Measurements from ENCODE around the gene MAML1. TPM values are rescaled to one million over a fixed set of nuclear protein-coding genes. Genes with fewer than 3 reads are reported as not detected.
A peak's percentile ranks its signal among the peaks of the same experiment; 100 is the strongest.

MAML1 gene
- total and polyA plus RNA-seq, 5 donors, result 9.1 to 15.6 (median 13.8) TPM

GRCh38 chr5:179716286-179716685, 16.3 kb upstream of the MAML1 start:
- no peak for DNase-seq
- intact Hi-C loops (cut with DNase I), result no loop called here
- Histone ChIP-seq H3K27ac (ENCODE audit: low read length) (no peak overlapping the region), H3K9me3 (ENCODE audit: control insufficient read depth, low read length) (no peaks in the 10 kb centered on the region), H3K4me1 (ENCODE audit: control insufficient read depth, insufficient read depth, low read length) (no peaks in the 10 kb centered on the region), H3K4me3 (ENCODE audit: low read length) (no peak overlapping the region), H3K27me3 (ENCODE audit: control insufficient read depth, insufficient read depth) (no peaks in the 10 kb centered on the region)
- 85% methylated on average over 1 of the region's 1 CpG for whole genome bisulfite sequencing
- no peak for ATAC-seq

- Histone ChIP-seq H3K4me3 (ENCODE audit: low read length) (no peak overlapping the region), H3K9me3 (ENCODE audit: control insufficient read depth, low read length) (no peaks in the 10 kb centered on the region), H3K27ac (ENCODE audit: low read length) (no peak overlapping the region), H3K4me1 (ENCODE audit: control insufficient read depth, insufficient read depth, low read length) (no peaks in the 10 kb centered on the region), H3K27me3 (ENCODE audit: control insufficient read depth, insufficient read depth) (no peaks in the 10 kb centered on the region)
- intact Hi-C loops (cut with DNase I), result no loop called here
- ATAC-seq (no peak), DNase-seq (no peak)
- WGBS, result 88% methylated on average over 2 of the region's 2 CpGs
These were observed 12.4 kb upstream of the MAML1 start for GRCh38 chr5:179720222-179720621.

GRCh38 chr5:179724163-179724562, 8.5 kb upstream of the MAML1 start:
- no peak for DNase-seq
- intact Hi-C loops (cut with DNase I), result no loop called here
- Histone ChIP-seq H3K9me3 (ENCODE audit: control insufficient read depth, low read length) (no peaks in the 10 kb centered on the region), H3K4me1 (ENCODE audit: control insufficient read depth, insufficient read depth, low read length) (no peaks in the 10 kb centered on the region), H3K4me3 (ENCODE audit: low read length) (no peak overlapping the region), H3K27ac (ENCODE audit: low read length) (no peak overlapping the region), H3K27me3 (ENCODE audit: control insufficient read depth, insufficient read depth) (no peaks in the 10 kb centered on the region)
- 83% methylated on average over 4 of the region's 4 CpGs for WGBS
- no peak for ATAC-seq

- ATAC-seq (no peak), DNase-seq (no peak)
- Histone ChIP-seq H3K4me1 (ENCODE audit: control insufficient read depth, insufficient read depth, low read length) (no peaks in the 10 kb centered on the region), H3K27me3 (ENCODE audit: control insufficient read depth, insufficient read depth) (no peaks in the 10 kb centered on the region), H3K4me3 (ENCODE audit: low read length) (no peak overlapping the region), H3K27ac (ENCODE audit: low read length) (no peak overlapping the region), H3K9me3 (ENCODE audit: control insufficient read depth, low read length) (no peaks in the 10 kb centered on the region)
- intact Hi-C loops (cut with DNase I), result no loop called here
- 77% methylated on average over 6 of the region's 6 CpGs for WGBS
These were observed 5.5 kb upstream of the MAML1 start for GRCh38 chr5:179727106-179727505.

- DNase-seq, result no peak
- intact Hi-C loops (cut with DNase I), result no loop called here
- no peak overlapping the region for H3K27ac ChIP-seq (ENCODE audit: low read length)
- no peaks in the 10 kb centered on the region for H3K27me3 ChIP-seq (ENCODE audit: control insufficient read depth, insufficient read depth)
- ATAC-seq, result no peak
- H3K4me3 ChIP-seq (ENCODE audit: low read length), result no peak overlapping the region
- H3K9me3 ChIP-seq (ENCODE audit: control insufficient read depth, low read length), result no peaks in the 10 kb centered on the region
- 79% methylated on average over 4 of the region's 4 CpGs for WGBS
- H3K4me1 ChIP-seq (ENCODE audit: control insufficient read depth, insufficient read depth, low read length), result no peaks in the 10 kb centered on the region
These were observed 3.3 kb upstream of the MAML1 start for GRCh38 chr5:179729303-179729702.

- no peak for DNase-seq
- intact Hi-C loops (cut with DNase I), result loop anchor here in 1 of 4 donors (10.0 kb wide), 1 partner anchor 175 kb away; the partner anchor contains the start of gene TBC1D9B
- 80% methylated on average over 3 of the region's 3 CpGs for WGBS
- peaks cover 3% of the 10 kb centered on the region for H3K4me1 ChIP-seq (ENCODE audit: control insufficient read depth, insufficient read depth, low read length)
- H3K4me3 ChIP-seq (ENCODE audit: low read length), result no peak overlapping the region
- no peak for ATAC-seq
- H3K27me3 ChIP-seq (ENCODE audit: control insufficient read depth, insufficient read depth), result no peaks in the 10 kb centered on the region
- H3K27ac ChIP-seq (ENCODE audit: low read length), result no peak overlapping the region
- H3K9me3 ChIP-seq (ENCODE audit: control insufficient read depth, low read length), result no peaks in the 10 kb centered on the region
These were observed 2.9 kb upstream of the MAML1 start for GRCh38 chr5:179729727-179730126.

- DNase-seq, result no peak
- no peaks in the 10 kb centered on the region for H3K27me3 ChIP-seq (ENCODE audit: control insufficient read depth, insufficient read depth)
- peaks cover 3% of the 10 kb centered on the region for H3K4me1 ChIP-seq (ENCODE audit: control insufficient read depth, insufficient read depth, low read length)
- intact Hi-C loops (cut with DNase I), result loop anchor here in 1 of 4 donors (10.0 kb wide), 1 partner anchor 174 kb away; the partner anchor contains the start of gene TBC1D9B
- 69% methylated on average over 3 of the region's 3 CpGs for WGBS
- ATAC-seq, result no peak
- no peaks in the 10 kb centered on the region for H3K9me3 ChIP-seq (ENCODE audit: control insufficient read depth, low read length)
- no peak overlapping the region for H3K27ac ChIP-seq (ENCODE audit: low read length)
- no peak overlapping the region for H3K4me3 ChIP-seq (ENCODE audit: low read length)
These were observed 2.3 kb upstream of the MAML1 start for GRCh38 chr5:179730356-179730755.

- Histone ChIP-seq H3K27ac (ENCODE audit: low read length) (no peak overlapping the region), H3K9me3 (ENCODE audit: control insufficient read depth, low read length) (no peaks in the 10 kb centered on the region), H3K4me1 (ENCODE audit: control insufficient read depth, insufficient read depth, low read length) (peaks cover 3% of the 10 kb centered on the region), H3K4me3 (ENCODE audit: low read length) (no peak overlapping the region), H3K27me3 (ENCODE audit: control insufficient read depth, insufficient read depth) (no peaks in the 10 kb centered on the region)
- intact Hi-C loops (cut with DNase I), result loop anchor here in 1 of 4 donors (10.0 kb wide), 1 partner anchor 174 kb away; the partner anchor contains the start of gene TBC1D9B
- no peak for DNase-seq
- WGBS, result 59% methylated on average over 3 of the region's 3 CpGs
- no peak for ATAC-seq
These were observed 1.8 kb upstream of the MAML1 start for GRCh38 chr5:179730852-179731251.

- 55% methylated on average over 24 of the region's 24 CpGs for WGBS
- peaks cover 3% of the 10 kb centered on the region for H3K4me1 ChIP-seq (ENCODE audit: control insufficient read depth, insufficient read depth, low read length)
- DNase-seq, result peak; percentile 37 to 70 (median 59)
These were observed 721 bp upstream of the MAML1 start for GRCh38 chr5:179731791-179732411.

GRCh38 chr5:179732918-179733771, 523 bp downstream of the MAML1 start:
- peak overlapping the region; percentile 92 for H3K4me3 ChIP-seq (ENCODE audit: low read length)
- intact Hi-C loops (cut with DNase I), result loop anchor here in 2 of 4 donors (2.0 to 10.0 kb wide), 2 partner anchors 62 to 172 kb away; partner anchors contain the start of gene TBC1D9B (in 1 of the 2)
- peak; percentile 27 to 76 (median 74) for DNase-seq
- H3K27ac ChIP-seq (ENCODE audit: low read length), result peak overlapping the region; percentile 90
- ATAC-seq, result peak; percentile 60 to 65
- H3K4me1 ChIP-seq (ENCODE audit: control insufficient read depth, insufficient read depth, low read length), result peaks cover 3% of the 10 kb centered on the region
- H3K27me3 ChIP-seq (ENCODE audit: control insufficient read depth, insufficient read depth), result no peaks in the 10 kb centered on the region
- WGBS, result under 1% methylated on average over 101 of the region's 101 CpGs
- H3K9me3 ChIP-seq (ENCODE audit: control insufficient read depth, low read length), result no peaks in the 10 kb centered on the region

More at GRCh38 chr5:179731791-179732411, 721 bp upstream of the MAML1 start:
- Histone ChIP-seq H3K4me3 (ENCODE audit: low read length) (peak overlapping the region; percentile 53), H3K9me3 (ENCODE audit: control insufficient read depth, low read length) (no peaks in the 10 kb centered on the region), H3K27me3 (ENCODE audit: control insufficient read depth, insufficient read depth) (no peaks in the 10 kb centered on the region), H3K27ac (ENCODE audit: low read length) (peak overlapping the region; percentile 49)
- peak in 1 of 2 donors; percentile 42 for ATAC-seq
- intact Hi-C loops (cut with DNase I), result loop anchor here in 2 of 4 donors (2.0 to 10.0 kb wide), 2 partner anchors 63 to 173 kb away; partner anchors contain the start of gene TBC1D9B (in 1 of the 2)

GRCh38 chr5:179733772-179734126, 1.1 kb downstream of the MAML1 start:
- ATAC-seq (no peak), DNase-seq (no peak)
- WGBS, result 0% methylated on average over 2 of the region's 2 CpGs
- H3K27me3 ChIP-seq (ENCODE audit: control insufficient read depth, insufficient read depth), result no peaks in the 10 kb centered on the region
- intact Hi-C loops (cut with DNase I), result loop anchor here in 2 of 4 donors (2.0 to 10.0 kb wide), 2 partner anchors 61 to 171 kb away; partner anchors contain the start of gene TBC1D9B (in 1 of the 2)
- H3K4me3 ChIP-seq (ENCODE audit: low read length), result peak overlapping the region; percentile 92
- H3K27ac ChIP-seq (ENCODE audit: low read length), result peak overlapping the region; percentile 90
- H3K9me3 ChIP-seq (ENCODE audit: control insufficient read depth, low read length), result no peaks in the 10 kb centered on the region
- H3K4me1 ChIP-seq (ENCODE audit: control insufficient read depth, insufficient read depth, low read length), result peaks cover 3% of the 10 kb centered on the region
